CD4-positive, alpha-beta T cell (primary cell): Measurements from ENCODE around the gene DIS3L2. TPM values are rescaled to one million over a fixed set of nuclear protein-coding genes. Genes with fewer than 3 reads are reported as not detected.

ENCODE experiments used
- ATAC-seq: fragments of 200-7000 bp; cut with Tn5 transposase; one replicate; pipeline ENCODE4 v1.10.0; 2022; ENCODE audit warnings: mild to moderate bottlenecking; ENCODE audit not compliant: poor library complexity
- CTCF ChIA-PET: fragments of 350-600 bp; sonication (Branson Sonifier 250); formaldehyde crosslinking; loops from one replicate; lab custom pipeline; 2021; ENCODE audit warnings: antibody characterized with exemption, inconsistent platforms; lab: Charles Lee
- POLR2A ChIA-PET: fragments of 350-600 bp; sonication (Branson Sonifier 250); formaldehyde crosslinking; loops from one replicate; lab custom pipeline; 2021; ENCODE audit warnings: antibody characterized with exemption, inconsistent platforms; lab: Charles Lee
- DNase-seq, 14 experiments: peaks; one replicate each; pipeline ENCODE4 v3.0.0-alpha.2; 2013 to 2020; ENCODE audit warnings: mixed read lengths in 2 of 14
- H3K27ac ChIP-seq, 2 donors: one replicate each; pipeline versions ENCODE4 v1.5.1 to v1.7.0; 2013; ENCODE audit warnings: low read length in 2 of 2, low read depth in 1 of 2, mild to moderate bottlenecking in 1 of 2
- H3K27me3 ChIP-seq, 2 experiments: 1 replicate in 1 of 2; 2 replicates in 1 of 2; pipeline versions ENCODE4 v1.6.1 to v1.7.0; 2013; ENCODE audit warnings: low read length in 2 of 2, control low read depth in 1 of 2, mild to moderate bottlenecking in 1 of 2, moderate library complexity in 1 of 2; ENCODE audit not compliant: insufficient read depth in 2 of 2, control insufficient read depth in 1 of 2
- H3K36me3 ChIP-seq: one replicate; pipeline ENCODE4 v1.6.1; 2013; ENCODE audit warnings: low read length, control low read depth; ENCODE audit not compliant: insufficient read depth
- H3K4me1 ChIP-seq: one replicate; pipeline ENCODE4 v1.6.1; 2013; ENCODE audit warnings: low read length, control low read depth; ENCODE audit not compliant: insufficient read depth
- H3K4me3 ChIP-seq: one replicate; pipeline ENCODE4 v1.5.1; 2013; ENCODE audit warnings: mild to moderate bottlenecking, low read length, moderate library complexity
- H3K9me3 ChIP-seq, 2 experiments: 1 replicate in 1 of 2; 2 replicates in 1 of 2; pipeline versions ENCODE4 v1.6.1 to v1.7.0; 2013; ENCODE audit warnings: low read length in 2 of 2, mild to moderate bottlenecking in 2 of 2, control low read depth in 1 of 2, moderate library complexity in 1 of 2; ENCODE audit not compliant: control insufficient read depth in 1 of 2, insufficient read depth in 1 of 2
- H3K27ac Mint-ChIP-seq: one replicate; pipeline ENCODE4 v1.8.0; 2020; ENCODE audit warnings: mixed read lengths
- H3K27me3 Mint-ChIP-seq: one replicate; pipeline ENCODE4 v1.8.0; 2021; ENCODE audit warnings: mixed read lengths
- H3K36me3 Mint-ChIP-seq: one replicate; pipeline ENCODE4 v1.8.0; 2021; ENCODE audit warnings: low read depth, mixed read lengths
- H3K4me1 Mint-ChIP-seq: one replicate; pipeline ENCODE4 v1.8.0; 2021; ENCODE audit warnings: low read depth, mixed read lengths
- H3K4me3 Mint-ChIP-seq: one replicate; pipeline ENCODE4 v1.8.0; 2020; ENCODE audit warnings: mild to moderate bottlenecking, mixed read lengths
- H3K9me3 Mint-ChIP-seq: one replicate; pipeline ENCODE4 v1.8.0; 2020; ENCODE audit warnings: mixed read lengths
- intact Hi-C, 2 experiments: fragments of 100-400 bp; cut with DNase I in 1 of 2; cut with micrococcal nuclease in 1 of 2; formaldehyde crosslinking; loops; one replicate each; pipeline versions ENCODE4 v1.15.1 to v1.9.0; 2023 to 2025; cut with DNase I, micrococcal nuclease
- total RNA-seq, 174 experiments: library from RNA in 2 of 174; stranded (reverse) in 2 of 174; gene quantifications; one replicate each; pipeline ENCODE4 v1.2.3 and lab custom pipeline; 2021 to 2026
- TF ChIP-seq, protein P1 (sequence below): fragments of 200-600 bp; IDR thresholded peaks from one replicate; pipeline ENCODE4 v1.8.0; 2022; ENCODE audit warnings: antibody characterized with exemption, mild to moderate bottlenecking

Gene DIS3L2
- total RNA-seq, 2 experiments from 2014 or later, result 59.8 to 62.9 TPM

DNA sequence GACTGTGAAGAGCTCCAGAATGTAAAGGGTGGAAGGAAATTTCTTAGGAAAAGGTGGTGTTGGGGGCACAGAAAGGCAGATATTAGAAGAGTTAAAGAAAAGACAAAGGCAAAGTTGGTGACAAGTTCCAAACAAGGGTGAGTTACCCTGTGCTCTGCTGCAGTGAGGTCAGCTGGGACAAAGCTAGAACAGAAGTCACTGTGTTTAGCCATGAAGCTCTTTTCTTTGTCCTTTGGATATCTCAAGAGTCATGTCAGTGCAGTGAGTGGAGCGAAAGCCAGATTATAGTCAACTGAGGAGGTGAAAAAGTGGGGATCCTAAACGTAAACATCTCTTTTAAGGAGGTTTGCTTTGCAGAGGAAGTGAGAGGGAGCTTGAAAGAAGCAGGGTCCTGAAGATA is 229.3 kb downstream of the DIS3L2 start:
- H3K9me3 Mint-ChIP-seq, result peaks cover 5% of the 10 kb centered on the region
- TF ChIP-seq, protein P1, sequence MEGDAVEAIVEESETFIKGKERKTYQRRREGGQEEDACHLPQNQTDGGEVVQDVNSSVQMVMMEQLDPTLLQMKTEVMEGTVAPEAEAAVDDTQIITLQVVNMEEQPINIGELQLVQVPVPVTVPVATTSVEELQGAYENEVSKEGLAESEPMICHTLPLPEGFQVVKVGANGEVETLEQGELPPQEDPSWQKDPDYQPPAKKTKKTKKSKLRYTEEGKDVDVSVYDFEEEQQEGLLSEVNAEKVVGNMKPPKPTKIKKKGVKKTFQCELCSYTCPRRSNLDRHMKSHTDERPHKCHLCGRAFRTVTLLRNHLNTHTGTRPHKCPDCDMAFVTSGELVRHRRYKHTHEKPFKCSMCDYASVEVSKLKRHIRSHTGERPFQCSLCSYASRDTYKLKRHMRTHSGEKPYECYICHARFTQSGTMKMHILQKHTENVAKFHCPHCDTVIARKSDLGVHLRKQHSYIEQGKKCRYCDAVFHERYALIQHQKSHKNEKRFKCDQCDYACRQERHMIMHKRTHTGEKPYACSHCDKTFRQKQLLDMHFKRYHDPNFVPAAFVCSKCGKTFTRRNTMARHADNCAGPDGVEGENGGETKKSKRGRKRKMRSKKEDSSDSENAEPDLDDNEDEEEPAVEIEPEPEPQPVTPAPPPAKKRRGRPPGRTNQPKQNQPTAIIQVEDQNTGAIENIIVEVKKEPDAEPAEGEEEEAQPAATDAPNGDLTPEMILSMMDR, result no peak
- no peak overlapping the region for H3K4me3 Mint-ChIP-seq
- Histone ChIP-seq H3K36me3 (peaks cover 2% of the 10 kb centered on the region), H3K4me3 (no peak overlapping the region), H3K9me3 (peaks cover 5 to 9% of the 10 kb centered on the region in 2 experiments), H3K4me1 (no peaks in the 10 kb centered on the region), H3K27ac (no peak overlapping the region), H3K27me3 (no peaks in the 10 kb centered on the region)
- no peaks in the 10 kb centered on the region for H3K4me1 Mint-ChIP-seq
- ATAC-seq (no peak), DNase-seq (no peak)
- H3K27ac Mint-ChIP-seq, result no peak overlapping the region
- ChIA-PET CTCF (interaction anchor here (1.1 kb wide), 1 partner anchor 18 kb away, joined by 3 read pairs; no protein-coding TSS in a partner anchor), POLR2A (no interaction called here)
- H3K36me3 Mint-ChIP-seq, result peaks cover 70% of the 10 kb centered on the region
- H3K27me3 Mint-ChIP-seq, result no peaks in the 10 kb centered on the region
- intact Hi-C loops, result no loop called here

DNA sequence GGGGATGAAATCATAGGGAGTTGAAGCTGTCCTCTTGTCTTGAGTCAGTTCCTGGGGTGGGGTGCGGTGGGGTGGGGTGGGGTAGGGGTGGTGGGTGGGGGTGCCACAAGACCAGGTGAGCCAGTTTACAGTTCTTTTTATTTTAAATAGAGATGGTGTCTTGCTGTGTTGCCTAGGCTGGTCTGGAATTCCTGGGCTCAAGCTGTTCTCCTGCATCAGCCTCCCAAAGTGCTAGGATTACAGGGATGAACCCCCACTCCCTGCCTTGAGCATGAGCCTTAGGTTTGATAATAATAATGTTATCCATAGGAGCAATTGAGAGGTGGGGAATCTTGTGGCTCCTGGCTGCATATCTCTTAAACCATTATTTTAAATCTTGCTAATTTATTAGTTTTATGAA is 234.0 kb downstream of the DIS3L2 start:
- Histone ChIP-seq H3K4me3 (no peak overlapping the region), H3K9me3 (peaks cover 5 to 9% of the 10 kb centered on the region in 2 experiments), H3K27ac (no peak overlapping the region), H3K36me3 (peaks cover 8% of the 10 kb centered on the region), H3K4me1 (no peaks in the 10 kb centered on the region), H3K27me3 (no peaks in the 10 kb centered on the region)
- ATAC-seq (no peak), DNase-seq (no peak)
- ChIA-PET POLR2A (no interaction called here), CTCF (no interaction called here)
- Mint-ChIP-seq H3K4me3 (no peak overlapping the region), H3K9me3 (peaks cover 5% of the 10 kb centered on the region), H3K4me1 (no peaks in the 10 kb centered on the region), H3K36me3 (peaks cover 76% of the 10 kb centered on the region), H3K27me3 (no peaks in the 10 kb centered on the region), H3K27ac (no peak overlapping the region)
- TF ChIP-seq, protein P1, result no peak
- intact Hi-C loops, result no loop called here

DNA sequence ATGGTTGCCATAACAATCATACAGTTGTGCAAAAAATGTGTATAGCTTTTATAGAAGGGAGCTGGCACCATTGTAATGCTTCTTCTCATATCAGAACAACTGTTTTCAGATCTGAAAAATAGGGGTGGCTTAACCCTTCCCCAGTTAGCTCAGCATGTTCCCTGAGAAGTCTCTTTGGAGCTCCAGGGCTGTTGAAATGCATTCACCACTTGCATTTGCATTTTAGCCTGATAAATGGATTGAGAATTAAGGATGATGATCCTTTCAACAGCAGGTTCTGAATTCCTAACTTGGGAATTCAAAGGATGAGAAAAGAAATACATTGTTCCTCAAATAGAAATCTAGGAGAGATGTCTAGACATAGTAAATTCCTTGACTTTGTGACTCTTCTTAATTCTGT is 235.3 kb downstream of the DIS3L2 start:
- no peak overlapping the region for H3K4me3 ChIP-seq
- Mint-ChIP-seq H3K36me3 (peaks cover 73% of the 10 kb centered on the region), H3K4me1 (no peaks in the 10 kb centered on the region), H3K27ac (no peak overlapping the region), H3K4me3 (no peak overlapping the region), H3K9me3 (peaks cover 5% of the 10 kb centered on the region), H3K27me3 (no peaks in the 10 kb centered on the region)
- ChIA-PET POLR2A (no interaction called here), CTCF (no interaction called here)
- H3K36me3 ChIP-seq, result peaks cover 8% of the 10 kb centered on the region
- DNase-seq (no peak), ATAC-seq (no peak)
- no peaks in the 10 kb centered on the region for H3K27me3 ChIP-seq
- no peak overlapping the region for H3K27ac ChIP-seq
- H3K9me3 ChIP-seq, result peaks cover 5 to 9% of the 10 kb centered on the region in 2 experiments
- no peaks in the 10 kb centered on the region for H3K4me1 ChIP-seq
- intact Hi-C loops, result no loop called here
- TF ChIP-seq, protein P1, result no peak
